ENCODE results near the gene TMEM74B.

GRCh38 chr20:1174787-1175186, 10.0 kb downstream of the TMEM74B start:
- TF ChIP-seq CTCF (IDR thresholded peaks at IDR 0.05) = no peak
- TF ChIP-seq POLR2A (IDR thresholded peaks at IDR 0.05) = no peak
